Duodenal mucosa (tissue), 2 donors: Measurements from ENCODE around the gene MAPK4.
"Not testable (repeated sequence)": the region's sequence is repeated elsewhere in the genome, so short reads cannot be mapped to it uniquely, and the experiment has no call there.

Source experiments
- H3K27ac ChIP-seq: one replicate; pipeline ENCODE4 v1.7.0; 2013; ENCODE audit warnings: low read depth, low read length
- H3K27me3 ChIP-seq, 2 donors: one replicate each; pipeline ENCODE4 v1.7.0; 2013; ENCODE audit warnings: low read length in 2 of 2, control low read depth in 1 of 2; ENCODE audit not compliant: insufficient read depth in 2 of 2, control insufficient read depth in 1 of 2
- H3K36me3 ChIP-seq, 2 donors: one replicate each; pipeline ENCODE4 v1.7.0; 2013; ENCODE audit warnings: low read length in 2 of 2, control low read depth in 1 of 2; ENCODE audit not compliant: insufficient read depth in 2 of 2, control insufficient read depth in 1 of 2
- H3K4me1 ChIP-seq, 2 donors: one replicate each; pipeline ENCODE4 v1.7.0; 2013; ENCODE audit warnings: low read length in 2 of 2, control low read depth in 1 of 2; ENCODE audit not compliant: insufficient read depth in 2 of 2, control insufficient read depth in 1 of 2
- H3K4me3 ChIP-seq, 2 donors: one replicate each; pipeline ENCODE4 v1.7.0; 2013; ENCODE audit warnings: low read length in 2 of 2, low read depth in 1 of 2
- H3K9ac ChIP-seq, 2 donors: one replicate each; pipeline ENCODE4 v1.7.0; 2013; ENCODE audit warnings: low read length in 2 of 2, low read depth in 1 of 2
- H3K9me3 ChIP-seq, 2 donors: one replicate each; pipeline ENCODE4 v1.7.0; 2013; ENCODE audit warnings: low read length in 2 of 2, control low read depth in 1 of 2; ENCODE audit not compliant: control insufficient read depth in 1 of 2

Gene MAPK4

DNA sequence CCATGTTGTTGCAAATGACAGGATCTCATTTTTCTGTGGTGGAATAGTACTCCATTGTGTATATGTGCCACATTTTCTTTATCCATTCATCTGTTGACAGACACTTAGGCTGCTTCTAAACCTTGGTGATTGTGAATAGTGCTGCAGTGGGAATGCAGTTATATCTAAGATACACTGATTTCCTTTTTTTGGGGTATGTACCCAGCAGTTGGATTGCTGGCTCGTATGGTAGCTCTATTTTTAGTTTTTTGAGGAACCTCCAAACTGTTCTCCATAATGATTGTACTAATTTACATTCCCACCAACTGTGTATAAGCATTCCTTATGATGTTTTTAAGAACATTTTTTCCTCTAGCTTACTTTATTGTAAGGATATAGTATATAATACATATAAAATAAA lies 8.2 kb upstream of the MAPK4 start:
- H3K27ac ChIP-seq: not testable (repeated sequence)

GRCh38 chr18:50558157-50558556 lies 1.7 kb upstream of the MAPK4 start:
- Histone ChIP-seq H3K27me3 (peaks cover 35 to 49% of the 10 kb centered on the region in 2 donors), H3K27ac (no peak overlapping the region), H3K36me3 (no peaks in the 10 kb centered on the region), H3K9me3 (peaks cover 2 to 4% of the 10 kb centered on the region in 2 donors), H3K4me3 (no peak overlapping the region), H3K4me1 (peaks cover 10 to 13% of the 10 kb centered on the region in 2 donors), H3K9ac (no peak overlapping the region)

More for the DNA sequence above, 8.2 kb upstream of the MAPK4 start:
- not testable (repeated sequence) for H3K4me3 ChIP-seq, H3K4me1 ChIP-seq, H3K36me3 ChIP-seq, H3K9ac ChIP-seq, H3K9me3 ChIP-seq
- H3K27me3 ChIP-seq: peaks cover 0 to 11% of the 10 kb centered on the region in 2 donors

DNA sequence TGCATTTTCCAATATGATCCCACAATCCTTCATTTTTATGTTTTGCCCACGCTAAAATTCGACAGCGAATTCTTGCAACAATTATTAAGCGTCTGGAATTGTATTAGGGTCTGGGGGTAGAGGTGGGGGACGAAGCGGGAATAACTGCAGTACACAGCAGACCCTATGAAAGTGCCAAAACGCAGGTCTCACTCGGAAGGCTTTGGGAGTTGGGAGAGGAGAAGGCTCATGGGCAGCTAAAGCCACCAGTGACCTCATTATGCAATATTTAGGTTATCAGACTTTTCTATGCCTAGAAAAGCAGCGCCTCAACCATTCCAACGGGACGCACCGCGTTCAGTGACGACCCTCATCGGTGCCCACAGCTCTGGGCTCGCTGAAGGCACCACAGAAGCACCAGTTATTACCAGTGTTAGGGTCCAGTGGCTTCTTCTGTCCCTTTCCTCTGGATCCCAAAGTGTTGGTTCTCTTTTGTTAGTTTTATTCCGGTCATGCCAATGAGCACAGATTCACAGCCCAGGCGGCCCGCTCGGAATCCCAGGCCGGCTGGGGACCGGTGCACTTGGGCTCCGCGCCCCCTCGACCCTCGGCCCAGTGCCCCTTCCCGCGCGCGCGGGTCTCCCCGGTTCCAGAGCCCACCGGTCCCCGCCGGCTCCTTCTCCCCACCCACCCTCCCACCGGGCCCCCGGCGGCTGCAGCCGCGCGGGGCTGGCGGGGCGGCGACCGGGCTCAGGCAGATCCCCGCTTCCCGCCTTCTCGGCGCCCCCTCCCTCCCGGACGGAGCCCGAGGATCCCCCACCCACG lies 737 bp upstream of the MAPK4 start:
- Histone ChIP-seq H3K4me3 (no peak overlapping the region), H3K9me3 (peaks cover 2 to 4% of the 10 kb centered on the region in 2 donors), H3K4me1 (peaks cover 10 to 13% of the 10 kb centered on the region in 2 donors), H3K9ac (no peak overlapping the region), H3K36me3 (no peaks in the 10 kb centered on the region), H3K27ac (no peak overlapping the region), H3K27me3 (peaks cover 35 to 51% of the 10 kb centered on the region in 2 donors)

DNA sequence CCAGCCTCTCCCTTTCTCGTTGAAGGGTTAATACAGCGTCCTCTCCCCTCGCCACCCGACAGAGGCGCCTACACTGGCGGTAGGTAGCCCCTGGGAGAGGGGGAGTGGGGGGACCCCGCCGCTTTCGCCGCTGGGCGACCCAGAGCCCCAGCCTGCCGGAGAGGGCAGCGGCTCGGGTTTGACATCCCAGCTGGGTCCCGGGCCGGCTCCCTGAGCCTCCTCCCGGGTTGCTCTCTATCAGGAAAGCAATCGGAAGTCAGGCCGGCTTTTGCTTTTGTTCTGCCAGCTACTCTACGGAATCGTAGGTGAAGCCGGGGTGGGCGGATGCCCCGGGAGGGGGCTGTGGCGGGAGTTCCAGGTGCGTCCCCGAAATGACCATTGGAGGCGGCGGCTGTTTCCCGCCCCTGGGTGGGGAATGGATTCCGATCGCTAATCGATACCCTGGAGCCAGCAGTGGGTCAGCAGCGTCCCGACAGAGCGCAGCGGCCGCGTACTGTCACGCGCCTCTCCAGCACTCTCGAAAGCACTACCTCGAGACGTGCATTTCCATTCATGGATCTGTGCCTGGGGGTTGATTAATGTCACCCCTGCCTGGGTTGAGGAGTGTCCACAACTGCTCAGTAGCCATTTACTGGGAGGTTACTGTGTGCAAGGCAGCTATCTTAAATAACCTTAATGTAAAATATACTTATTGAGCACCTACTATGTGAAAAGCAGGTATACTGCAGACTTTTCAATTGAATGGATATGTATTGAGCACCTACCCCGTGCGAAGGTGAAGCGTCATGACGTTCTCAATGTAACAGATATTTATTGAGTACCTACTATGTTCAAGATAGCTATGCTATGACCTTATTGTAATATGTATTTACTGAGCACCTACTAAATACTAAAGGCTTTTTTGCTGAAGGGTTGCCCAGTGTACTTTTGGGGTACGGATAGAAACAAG lies 1.1 kb downstream of the MAPK4 start:
- Histone ChIP-seq H3K4me3 (peak overlapping the region; percentile 66 to 69), H3K27ac (no peak overlapping the region), H3K36me3 (no peaks in the 10 kb centered on the region), H3K9me3 (peaks cover 0 to 1% of the 10 kb centered on the region in 2 donors), H3K4me1 (peaks cover 10 to 13% of the 10 kb centered on the region in 2 donors), H3K27me3 (peaks cover 40 to 55% of the 10 kb centered on the region in 2 donors), H3K9ac (peak overlapping the region; percentile 10 to 12)

- peaks cover 40 to 55% of the 10 kb centered on the region in 2 donors for H3K27me3 ChIP-seq
- H3K4me3 ChIP-seq, H3K36me3 ChIP-seq, H3K9ac ChIP-seq, H3K9me3 ChIP-seq, H3K27ac ChIP-seq: not testable (repeated sequence)
- peaks cover 10 to 13% of the 10 kb centered on the region in 2 donors for H3K4me1 ChIP-seq
Measured at GRCh38 chr18:50562258-50562657, 2.4 kb downstream of the MAPK4 start.

DNA sequence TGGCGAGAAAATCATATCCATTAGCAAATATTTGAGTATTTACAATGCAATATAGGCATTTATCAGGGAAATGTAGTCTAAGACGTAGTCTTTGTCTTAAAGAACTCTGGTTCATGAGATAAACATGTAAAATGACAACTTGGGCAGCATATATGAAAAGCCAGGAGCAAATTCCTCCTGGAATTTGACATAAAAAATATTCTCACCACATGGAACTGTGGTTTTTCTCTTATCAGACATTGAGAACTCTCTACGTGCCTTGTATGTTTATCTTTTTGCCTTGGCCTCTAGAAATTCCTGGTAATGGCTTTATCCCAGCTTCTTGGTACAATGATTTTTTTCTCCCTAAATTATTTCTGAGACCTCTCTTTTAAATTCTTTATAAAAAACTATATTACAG lies 2.8 kb downstream of the MAPK4 start:
- H3K27ac ChIP-seq: no peak overlapping the region
- H3K27me3 ChIP-seq: peaks cover 39 to 55% of the 10 kb centered on the region in 2 donors
- H3K9me3 ChIP-seq: no peaks in the 10 kb centered on the region
- H3K9ac ChIP-seq: no peak overlapping the region
- peaks cover 10 to 13% of the 10 kb centered on the region in 2 donors for H3K4me1 ChIP-seq
- H3K36me3 ChIP-seq: no peaks in the 10 kb centered on the region
- no peak overlapping the region for H3K4me3 ChIP-seq

DNA sequence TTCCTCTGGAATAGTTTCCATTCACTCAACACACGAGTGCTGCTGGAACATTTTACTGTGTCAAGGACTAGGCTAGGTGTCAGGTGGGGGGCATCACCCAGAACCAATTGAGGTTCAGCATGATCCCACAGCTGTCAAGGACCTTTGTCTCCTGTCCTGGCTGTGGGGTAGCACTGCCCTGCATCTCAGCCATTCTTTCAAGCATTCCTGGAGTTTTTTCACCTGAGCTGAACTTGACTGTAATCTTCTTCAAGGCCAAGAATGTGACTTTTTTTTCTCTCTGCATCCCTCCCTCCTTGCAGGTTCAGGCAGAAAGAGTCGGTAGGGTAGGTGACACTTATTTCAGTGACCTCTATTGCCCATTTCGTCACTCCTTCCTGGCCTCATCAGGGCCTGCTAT lies 3.5 kb downstream of the MAPK4 start:
- H3K4me1 ChIP-seq: peaks cover 10 to 13% of the 10 kb centered on the region in 2 donors
- H3K4me3 ChIP-seq: no peak overlapping the region
- no peak overlapping the region for H3K9ac ChIP-seq
- no peaks in the 10 kb centered on the region for H3K9me3 ChIP-seq
- no peak overlapping the region for H3K27ac ChIP-seq
- peaks cover 34 to 54% of the 10 kb centered on the region in 2 donors for H3K27me3 ChIP-seq
- no peaks in the 10 kb centered on the region for H3K36me3 ChIP-seq

- H3K4me3 ChIP-seq: no peak overlapping the region
- H3K36me3 ChIP-seq: no peaks in the 10 kb centered on the region
- H3K9me3 ChIP-seq: no peaks in the 10 kb centered on the region
- no peak overlapping the region for H3K27ac ChIP-seq
- H3K4me1 ChIP-seq: no peaks in the 10 kb centered on the region
- H3K27me3 ChIP-seq: peaks cover 4 to 6% of the 10 kb centered on the region in 2 donors
- no peak overlapping the region for H3K9ac ChIP-seq
Measured at GRCh38 chr18:50569930-50570329, 10.0 kb downstream of the MAPK4 start.

- Histone ChIP-seq H3K36me3 (no peaks in the 10 kb centered on the region), H3K9me3 (no peaks in the 10 kb centered on the region), H3K27me3 (peaks cover 2 to 6% of the 10 kb centered on the region in 2 donors), H3K4me1 (no peaks in the 10 kb centered on the region), H3K27ac (no peak overlapping the region), H3K4me3 (no peak overlapping the region), H3K9ac (no peak overlapping the region)
Measured at GRCh38 chr18:50571606-50572005, 11.7 kb downstream of the MAPK4 start.

GRCh38 chr18:50573196-50573595 lies 13.3 kb downstream of the MAPK4 start:
- H3K4me3 ChIP-seq, H3K4me1 ChIP-seq: not testable (repeated sequence)

More at GRCh38 chr18:50573196-50573595, 13.3 kb downstream of the MAPK4 start:
- not testable (repeated sequence) for H3K9ac ChIP-seq, H3K36me3 ChIP-seq, H3K9me3 ChIP-seq, H3K27ac ChIP-seq, H3K27me3 ChIP-seq
